GM19468 (cell line): ENCODE measurements around the gene ENTR1.

Source experiments
- ATAC-seq: cut with Tn5 transposase; IDR thresholded peaks from one replicate; pipeline ENCODE4 v1.9.1; 2021; ENCODE audit warnings: mild to moderate bottlenecking, moderate library complexity, moderate number of reproducible peaks; ENCODE audit not compliant: unreplicated experiment; ENCODE audit errors: extremely low read depth

Gene ENTR1, protein sequence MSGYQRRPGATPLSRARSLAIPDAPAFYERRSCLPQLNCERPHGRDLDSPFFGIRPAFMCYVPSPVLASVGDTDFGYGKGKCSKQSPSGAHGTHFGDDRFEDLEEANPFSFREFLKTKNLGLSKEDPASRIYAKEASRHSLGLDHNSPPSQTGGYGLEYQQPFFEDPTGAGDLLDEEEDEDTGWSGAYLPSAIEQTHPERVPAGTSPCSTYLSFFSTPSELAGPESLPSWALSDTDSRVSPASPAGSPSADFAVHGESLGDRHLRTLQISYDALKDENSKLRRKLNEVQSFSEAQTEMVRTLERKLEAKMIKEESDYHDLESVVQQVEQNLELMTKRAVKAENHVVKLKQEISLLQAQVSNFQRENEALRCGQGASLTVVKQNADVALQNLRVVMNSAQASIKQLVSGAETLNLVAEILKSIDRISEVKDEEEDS

DNA sequence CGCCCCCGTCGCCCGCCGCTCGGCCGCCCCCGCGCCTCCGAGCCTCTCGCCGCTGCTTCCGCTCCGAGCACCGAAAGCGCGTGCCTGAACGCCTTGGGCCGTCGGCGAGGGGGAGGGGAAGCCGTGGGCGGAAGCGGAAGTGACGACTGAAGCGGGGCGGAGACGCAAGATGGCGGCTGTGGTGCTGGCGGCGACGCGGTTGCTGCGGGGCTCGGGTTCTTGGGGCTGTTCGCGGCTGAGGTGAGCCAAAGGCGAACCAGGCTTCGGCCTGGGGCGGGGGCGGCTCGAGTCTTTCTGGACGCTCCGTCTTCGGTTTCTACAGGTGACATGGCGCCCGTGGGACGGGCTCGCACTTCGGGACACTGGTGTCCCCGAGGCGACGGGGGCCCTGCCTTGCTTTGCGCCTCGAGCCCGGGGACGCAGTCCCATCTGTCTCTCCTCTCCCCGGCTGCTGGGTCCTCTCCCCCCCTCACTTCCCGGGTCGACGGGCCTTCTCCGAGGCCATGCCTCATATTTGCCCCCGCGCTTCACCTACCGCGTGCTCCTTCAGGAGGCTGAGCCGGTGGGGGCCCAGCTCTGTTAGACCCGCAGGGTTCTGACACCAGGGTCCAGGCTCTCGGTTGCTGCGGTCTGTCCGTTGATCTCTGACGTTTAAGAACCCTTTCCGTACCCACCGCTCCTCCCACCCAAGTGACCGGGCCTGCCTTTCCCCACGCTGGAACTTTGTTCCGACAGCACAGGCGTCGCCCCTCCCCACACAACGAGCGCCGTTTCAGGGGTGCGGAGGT is at the start of gene ENTR1, which contains the start of gene PMPCA:
ENTR1 (minus strand) TSS at position 115 of the 788 bp plus-strand sequence. CDS start 217 bp downstream, outside the sequence.
PMPCA (plus strand) TSS at position 159 of the 788 bp plus-strand sequence; CDS start at position 170, 11 bp downstream.
- no peak for ATAC-seq

- no peak for ATAC-seq
These were observed 49.0 kb upstream of the ENTR1 start for GRCh38 chr9:136459425-136459824.

GRCh38 chr9:136457326-136457725 is 46.9 kb upstream of the ENTR1 start:
- ATAC-seq = no peak

GRCh38 chr9:136456258-136456657 is 45.8 kb upstream of the ENTR1 start:
- ATAC-seq = no peak

DNA sequence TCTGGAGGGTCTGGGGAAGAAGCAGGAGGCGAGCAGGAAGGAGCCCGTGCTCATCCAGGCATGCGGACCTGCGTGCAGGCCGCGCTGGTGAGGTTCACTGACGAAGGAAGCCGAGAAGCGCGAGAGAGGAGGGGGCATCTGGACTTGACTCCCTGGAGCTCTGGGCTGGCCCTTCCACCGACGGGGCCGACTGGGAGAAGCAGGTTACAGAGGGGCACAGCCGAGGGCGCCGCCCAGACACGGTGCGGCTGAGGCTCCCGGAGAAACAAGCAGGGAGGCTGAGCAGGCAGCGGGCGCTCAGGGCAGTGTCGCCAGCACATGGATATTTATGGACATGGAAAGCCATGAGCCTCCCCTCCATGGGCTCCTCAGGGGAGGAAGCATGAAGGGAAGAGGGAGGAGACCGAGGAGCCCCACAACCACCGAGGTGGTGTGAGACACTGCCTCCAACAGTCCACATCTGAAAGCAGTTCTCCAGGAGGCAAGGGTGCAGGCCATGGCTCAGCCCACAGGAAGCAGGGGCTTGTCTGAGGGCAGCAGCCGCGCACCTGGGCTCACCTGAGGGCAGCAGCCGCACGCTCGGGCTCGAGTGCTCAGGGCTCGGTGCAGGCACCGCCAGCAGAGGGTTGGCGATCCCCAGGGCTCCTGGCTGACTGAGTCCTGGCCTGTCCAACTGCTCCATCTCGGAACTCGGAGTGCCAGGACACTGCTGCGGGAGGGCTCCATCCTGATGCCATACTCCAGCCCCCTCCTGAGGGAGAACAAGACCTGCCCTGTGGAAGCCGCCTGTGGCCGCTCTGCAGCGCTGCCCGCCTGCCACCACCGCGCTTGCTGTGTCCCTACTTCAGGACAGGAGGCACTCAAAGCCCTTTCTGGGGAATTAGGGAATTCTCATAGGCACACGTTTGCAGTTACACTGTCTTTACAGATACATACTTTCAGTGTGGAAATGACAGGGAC is 44.9 kb upstream of the ENTR1 start:
- no peak for ATAC-seq

DNA sequence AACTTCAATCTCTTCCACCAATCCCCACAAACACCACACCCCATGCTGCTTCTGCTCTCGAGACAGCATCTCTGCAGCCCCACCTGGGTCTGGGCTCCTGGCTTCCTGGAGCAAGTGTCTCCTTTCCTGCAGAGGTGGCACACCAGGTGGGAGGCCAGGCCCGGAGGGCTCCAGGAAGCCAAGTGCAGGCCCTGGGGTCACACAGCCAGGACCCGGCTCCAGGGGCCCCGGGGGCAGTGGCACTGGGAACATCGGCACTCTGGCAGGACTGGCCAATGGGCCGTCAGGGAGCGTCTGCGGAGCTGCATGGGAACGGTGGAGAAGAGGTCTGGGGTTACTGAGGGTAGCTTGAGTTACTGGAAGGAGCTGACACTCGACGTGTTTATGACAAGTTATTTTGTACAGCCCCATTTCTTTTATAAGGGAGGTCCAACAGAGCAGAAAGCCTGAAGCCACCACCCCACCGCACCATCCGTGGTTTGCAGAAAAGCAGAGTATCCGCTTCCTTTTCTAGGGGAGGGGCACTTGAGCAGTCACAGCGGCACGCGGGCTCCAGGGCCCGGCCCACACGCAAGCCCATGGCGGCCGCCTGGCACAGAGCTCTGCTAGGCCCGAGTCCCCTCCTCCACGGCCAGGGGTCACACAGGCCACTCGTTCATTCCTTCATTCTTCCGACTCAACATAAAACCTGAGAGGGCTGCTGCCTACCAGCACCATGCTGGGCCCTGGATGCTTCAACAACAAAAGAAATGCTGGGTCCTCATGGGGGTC is 43.8 kb upstream of the ENTR1 start:
- ATAC-seq = no peak

GRCh38 chr9:136453326-136453725 is 42.9 kb upstream of the ENTR1 start:
- no peak for ATAC-seq

DNA sequence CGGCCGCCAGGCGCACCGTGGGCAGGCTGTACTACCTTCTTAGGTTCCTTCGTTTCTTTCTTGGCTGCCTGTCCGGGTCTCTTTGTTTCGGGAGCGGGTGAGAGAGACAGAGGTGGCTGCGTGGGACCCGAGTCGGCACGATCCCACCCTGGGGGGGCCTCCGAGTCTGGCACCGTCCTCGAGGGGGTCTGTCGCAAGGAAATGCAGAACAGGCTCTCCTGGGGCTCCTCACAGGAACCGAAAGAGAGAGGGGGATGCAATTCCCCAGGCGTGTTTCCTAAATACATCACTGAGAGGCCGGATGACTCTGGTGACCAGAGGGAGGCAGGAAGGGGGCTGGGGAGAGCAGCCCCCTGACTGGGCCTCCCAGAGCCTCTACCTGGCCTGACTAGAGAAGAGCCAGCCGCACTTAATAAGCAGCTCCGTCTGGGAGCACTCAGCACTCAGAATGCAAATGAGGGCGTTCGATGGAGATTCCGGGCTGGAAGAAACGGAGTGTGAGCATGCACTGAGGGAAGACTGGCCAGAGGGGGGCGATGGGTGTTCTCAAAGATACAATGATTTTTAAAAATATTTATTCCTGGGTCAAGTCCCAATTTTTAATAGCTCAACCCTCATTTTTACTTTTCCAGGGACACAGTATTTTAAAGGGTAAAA is 40.9 kb upstream of the ENTR1 start:
- no peak for ATAC-seq

- ATAC-seq = no peak
These were observed 38.2 kb upstream of the ENTR1 start for GRCh38 chr9:136448655-136449054.

- no peak for ATAC-seq
These were observed 36.9 kb upstream of the ENTR1 start for GRCh38 chr9:136447173-136447778.

GRCh38 chr9:136445799-136446198 is 35.4 kb upstream of the ENTR1 start:
- ATAC-seq = no peak

DNA sequence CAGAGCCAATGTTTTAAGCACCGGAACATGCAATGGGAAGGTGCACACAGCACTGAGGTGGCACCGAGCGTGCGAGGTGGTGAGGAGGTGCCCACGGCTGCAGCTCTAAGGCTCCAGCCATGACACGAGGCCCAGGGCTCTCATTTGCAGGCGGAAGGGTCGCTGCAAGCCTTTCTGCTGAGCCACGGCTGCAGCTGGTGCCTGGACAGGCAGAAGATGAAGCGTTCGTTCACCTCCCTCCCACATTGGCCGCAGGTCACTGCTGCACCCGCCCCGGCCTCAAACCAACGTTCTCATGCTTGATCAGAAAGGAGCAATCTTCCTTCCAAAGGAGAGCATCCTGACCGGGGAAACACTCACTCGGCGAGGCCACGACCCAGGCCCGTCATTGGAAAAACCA is 33.7 kb upstream of the ENTR1 start:
- no peak for ATAC-seq

DNA sequence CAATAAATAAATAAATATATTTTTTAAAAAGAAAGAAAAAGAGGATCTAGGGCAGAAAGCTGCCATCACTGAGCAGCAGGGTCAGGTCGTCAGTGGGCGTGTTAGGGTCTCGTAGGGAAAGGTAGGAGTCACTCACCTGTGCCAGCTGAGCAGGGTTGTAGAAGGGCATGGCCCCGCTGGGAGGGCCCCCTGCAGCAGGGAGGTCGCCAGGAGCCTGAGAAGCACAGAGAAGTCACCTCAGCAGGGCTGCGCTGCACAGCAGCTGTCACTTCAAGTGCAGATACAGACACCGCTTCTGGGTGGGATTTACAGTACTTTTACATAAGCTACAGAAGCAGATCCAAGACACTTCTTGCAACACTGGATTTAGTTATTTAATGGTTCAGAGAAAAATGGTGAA is 33.3 kb upstream of the ENTR1 start:
- no peak for ATAC-seq

DNA sequence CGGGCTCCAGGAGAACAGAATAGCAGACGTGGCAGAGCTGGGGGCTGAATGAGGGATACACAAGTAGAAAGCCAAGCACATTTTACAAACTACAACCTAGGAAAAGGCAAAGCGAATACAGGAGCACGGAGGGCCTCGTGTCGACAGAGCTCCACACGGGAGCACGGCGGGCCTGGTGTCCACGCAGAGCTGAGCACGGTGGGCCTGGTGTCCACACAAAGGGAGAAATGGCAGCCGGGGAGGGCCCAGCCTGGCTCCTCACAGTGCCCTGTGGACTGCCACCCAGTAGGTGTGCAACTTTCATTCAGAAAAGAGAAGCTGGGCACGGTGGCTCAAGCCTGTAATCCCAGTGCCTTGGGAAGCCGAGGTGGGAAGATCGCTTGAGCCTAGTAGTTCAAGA is 32.7 kb upstream of the ENTR1 start:
- ATAC-seq = no peak

- no peak for ATAC-seq
These were observed 31.9 kb upstream of the ENTR1 start for GRCh38 chr9:136442265-136442664.

DNA sequence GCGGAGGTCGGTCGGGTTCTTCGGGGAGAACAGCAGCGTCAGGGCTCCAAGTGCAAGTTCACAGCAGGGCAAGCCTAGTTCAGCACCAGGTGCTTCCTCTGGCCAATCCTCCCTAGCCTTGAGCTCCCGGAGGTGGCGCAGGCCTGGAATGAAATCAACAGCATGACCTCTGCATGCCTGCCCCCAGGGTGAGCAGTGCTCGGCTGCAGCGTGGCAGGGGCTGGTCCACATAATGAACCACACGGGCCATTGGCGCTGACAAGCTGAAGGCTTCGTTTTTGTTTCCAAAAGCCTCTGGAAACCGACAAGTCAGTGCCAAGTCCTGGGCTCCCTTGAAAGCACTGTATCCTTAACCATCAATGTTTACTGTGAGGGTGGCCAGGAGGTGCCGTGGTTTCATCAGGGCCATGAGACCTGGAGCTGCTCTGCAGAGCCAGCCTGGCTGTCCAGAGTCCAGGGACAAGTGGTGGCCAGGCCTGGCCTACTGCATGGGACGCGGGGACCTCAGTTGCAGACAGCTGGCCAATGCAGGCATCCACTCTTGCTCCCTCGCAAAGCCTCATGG is 31.3 kb upstream of the ENTR1 start:
- no peak for ATAC-seq

DNA sequence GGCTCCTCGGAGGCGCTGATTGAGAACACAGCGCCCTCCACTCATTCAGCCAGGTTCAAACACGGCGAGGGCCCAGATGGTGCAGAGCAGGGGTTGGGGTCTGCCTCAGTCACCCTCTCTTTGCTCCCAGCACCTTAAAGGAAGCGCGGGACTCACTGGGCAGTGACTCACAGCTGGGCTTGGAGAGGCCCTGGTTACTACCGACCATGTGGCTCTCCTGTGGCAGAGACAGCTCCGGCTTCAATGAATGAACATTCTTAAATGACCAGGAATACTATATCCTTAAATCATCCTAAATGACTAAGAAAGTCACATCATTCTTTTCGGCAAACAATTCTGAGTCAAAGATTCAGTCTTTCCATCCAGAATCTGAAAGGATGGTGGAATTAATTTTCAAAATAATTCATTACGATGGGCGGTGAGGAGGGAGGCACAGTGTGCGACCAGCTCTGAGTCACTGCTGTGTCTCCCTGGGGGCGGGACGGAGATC is 30.8 kb upstream of the ENTR1 start:
- no peak for ATAC-seq
